GM23338 (cell line): ENCODE measurements around the gene APOL1. TPM values are rescaled to one million over a fixed set of nuclear protein-coding genes. Genes with fewer than 3 reads are reported as not detected.

Experiments used
- ATAC-seq: fragments of 200-7000 bp; cut with Tn5 transposase; 3 replicates; pipeline ENCODE4 v1.9.1; 2020
- DNase-seq: peaks from one replicate; pipeline ENCODE4 v3.0.0-alpha.2; 2015; ENCODE audit warnings: low spot score
- H2AFZ ChIP-seq: fragments of 200-600 bp; sonication (generic); 2 replicates; pipeline ENCODE4 v1.8.0; 2016; ENCODE audit warnings: antibody characterized with exemption, mild to moderate bottlenecking, moderate library complexity
- H3F3A ChIP-seq: fragments of 200-600 bp; sonication (generic); replicated peaks from 2 replicates; pipeline ENCODE4 v1.8.0; 2017; ENCODE audit warnings: antibody characterized with exemption, mixed run types, low read depth
- H3K27ac ChIP-seq: fragments of 200-600 bp; sonication (generic); 2 replicates; pipeline ENCODE4 v1.6.1; 2016; ENCODE audit warnings: low read depth
- H3K27me3 ChIP-seq: fragments of 200-600 bp; sonication (generic); 2 replicates; pipeline ENCODE4 v1.8.0; 2016; ENCODE audit warnings: mild to moderate bottlenecking, mixed run types, moderate library complexity; ENCODE audit not compliant: insufficient read depth
- H3K36me3 ChIP-seq: fragments of 200-600 bp; sonication (generic); 2 replicates; pipeline ENCODE4 v1.8.0; 2016; ENCODE audit warnings: mild to moderate bottlenecking; ENCODE audit not compliant: insufficient read depth
- H3K4me1 ChIP-seq: fragments of 200-600 bp; sonication (generic); 2 replicates; pipeline ENCODE4 v1.8.0; 2016; ENCODE audit warnings: mild to moderate bottlenecking, moderate library complexity; ENCODE audit not compliant: insufficient read depth
- H3K4me2 ChIP-seq: fragments of 200-600 bp; sonication (generic); 2 replicates; pipeline ENCODE4 v1.7.1; 2017; ENCODE audit warnings: mixed run types
- H3K4me3 ChIP-seq: fragments of 200-600 bp; sonication (generic); 2 replicates; pipeline ENCODE4 v1.6.1; 2016; ENCODE audit warnings: mixed run types
- H3K79me2 ChIP-seq: fragments of 200-600 bp; sonication (generic); replicated peaks from 2 replicates; pipeline ENCODE4 v1.8.0; 2017; ENCODE audit warnings: mild to moderate bottlenecking; ENCODE audit not compliant: insufficient read depth
- H3K9me2 ChIP-seq: fragments of 200-600 bp; sonication (generic); 2 replicates; pipeline ENCODE4 v1.8.0; 2017; ENCODE audit not compliant: insufficient read depth
- H4K20me1 ChIP-seq: fragments of 200-600 bp; sonication (generic); replicated peaks from 2 replicates; pipeline ENCODE4 v1.8.0; 2017; ENCODE audit warnings: mild to moderate bottlenecking; ENCODE audit not compliant: insufficient read depth
- H3K27ac Mint-ChIP-seq: 2 replicates; pipeline ENCODE4 v1.8.0; 2020; ENCODE audit warnings: inconsistent platforms, mild to moderate bottlenecking, moderate library complexity, mixed read lengths
- H3K27me3 Mint-ChIP-seq: 3 replicates; pipeline ENCODE4 v1.8.0; 2022; ENCODE audit warnings: low read depth, mild to moderate bottlenecking, moderate library complexity, mixed read lengths, inconsistent platforms; ENCODE audit not compliant: insufficient read depth, poor library complexity
- H3K36me3 Mint-ChIP-seq: 3 replicates; pipeline ENCODE4 v1.8.0; 2021; ENCODE audit warnings: low read depth, mild to moderate bottlenecking, inconsistent platforms, moderate library complexity, mixed read lengths
- H3K4me1 Mint-ChIP-seq: 3 replicates; pipeline ENCODE4 v1.8.0; 2020; ENCODE audit warnings: mild to moderate bottlenecking, inconsistent platforms, mixed read lengths
- H3K4me3 Mint-ChIP-seq: 3 replicates; pipeline ENCODE4 v1.8.0; 2021; ENCODE audit warnings: moderate library complexity, mild to moderate bottlenecking, inconsistent platforms, mixed read lengths
- H3K9me3 Mint-ChIP-seq: 3 replicates; pipeline ENCODE4 v1.8.0; 2020; ENCODE audit warnings: moderate library complexity, mild to moderate bottlenecking, inconsistent platforms, mixed read lengths
- CREB1 ChIP-seq: fragments of 250-450 bp; sonication (Bioruptor Pico); IDR thresholded peaks from 2 replicates; pipeline ENCODE4 v1.5.0; 2020; ENCODE audit warnings: low read depth, mild to moderate bottlenecking, moderate library complexity
- EZH2 ChIP-seq: fragments of 200-600 bp; sonication (generic); IDR thresholded peaks from one replicate; pipeline ENCODE4 v1.8.0; 2017; ENCODE audit warnings: antibody characterized with exemption, mild to moderate bottlenecking, low read depth; ENCODE audit not compliant: unreplicated experiment
- EZH2phosphoT487 ChIP-seq: fragments of 200-600 bp; sonication (generic); IDR thresholded peaks from one replicate; pipeline ENCODE4 v1.8.1; 2018; ENCODE audit warnings: antibody characterized with exemption; ENCODE audit not compliant: unreplicated experiment
- NANOG ChIP-seq: IDR thresholded peaks from 2 replicates; pipeline ENCODE4 v1.6.1; 2016; ENCODE audit warnings: antibody characterized with exemption, borderline replicate concordance
- POLR2AphosphoS5 ChIP-seq: IDR thresholded peaks from 2 replicates; pipeline ENCODE4 v1.6.1; 2016; ENCODE audit warnings: antibody characterized with exemption, low read depth
- REST ChIP-seq: IDR thresholded peaks from one replicate; pipeline ENCODE4 v1.6.1; 2018; ENCODE audit warnings: antibody characterized with exemption; ENCODE audit not compliant: unreplicated experiment
- STAT1 ChIP-seq: IDR thresholded peaks from one replicate; pipeline ENCODE4 v1.6.1; 2016; ENCODE audit warnings: antibody characterized with exemption; ENCODE audit not compliant: unreplicated experiment
- ZNF114 ChIP-seq: fragments of 250-450 bp; sonication (Bioruptor Pico); IDR thresholded peaks from 2 replicates; pipeline ENCODE4 v1.5.0; 2020; ENCODE audit warnings: mild to moderate bottlenecking, moderate library complexity
- ZNF331 ChIP-seq: fragments of 250-450 bp; sonication (Bioruptor Pico); IDR thresholded peaks from 2 replicates; pipeline ENCODE4 v1.5.0; 2020; ENCODE audit warnings: low read depth, mild to moderate bottlenecking, moderate library complexity
- polyA plus RNA-seq: library from polyadenylated mRNA; unstranded; fragments of >200 nt; fragmentation: Nextera tagmentation; extraction: Ambion mirVana; gene quantifications from 2 replicates; pipeline ENCODE4 v1.2.1, GENCODE V29; 2016
- total RNA-seq: library from RNA; depleted of rRNA; stranded (reverse); fragments of >200 nt; shearing (Covaris generic); gene quantifications from 2 replicates; pipeline ENCODE4 v1.2.3, GENCODE V29; 2014
- TF ChIP-seq, protein P1 (sequence below): fragments of 250-450 bp; sonication (Bioruptor Pico); IDR thresholded peaks from 2 replicates; pipeline ENCODE4 v1.5.0; 2020; ENCODE audit warnings: mild to moderate bottlenecking, moderate library complexity
- TF ChIP-seq, protein P2 (sequence below): IDR thresholded peaks from 2 replicates; pipeline ENCODE4 v1.6.1; 2016; ENCODE audit warnings: antibody characterized with exemption

Gene APOL1
- total and polyA plus RNA-seq, 2 experiments from 2014 or later: 0.11 TPM; not detected in 1

DNA sequence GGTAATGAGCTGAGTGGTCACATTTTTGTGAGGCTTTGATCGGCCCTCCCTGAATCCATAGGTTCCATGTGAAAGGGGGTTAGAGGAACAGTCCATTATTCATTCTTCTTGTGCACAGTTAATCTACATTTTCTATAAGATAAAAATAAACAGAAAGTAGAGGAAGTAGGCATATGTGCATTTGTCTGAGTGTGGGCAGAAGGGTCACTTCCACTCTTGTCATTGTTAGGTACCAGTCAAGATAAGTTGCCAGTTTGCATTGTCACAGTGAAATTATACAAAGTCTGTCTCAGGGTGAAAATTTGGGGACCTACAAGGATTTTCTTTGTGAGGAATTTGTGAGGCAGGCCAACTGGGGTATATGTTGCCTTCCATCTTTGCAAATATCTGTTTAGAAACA, 46.7 kb upstream of the APOL1 start:
- ATAC-seq: no peak
- no peak overlapping the region for H3K27ac Mint-ChIP-seq

DNA sequence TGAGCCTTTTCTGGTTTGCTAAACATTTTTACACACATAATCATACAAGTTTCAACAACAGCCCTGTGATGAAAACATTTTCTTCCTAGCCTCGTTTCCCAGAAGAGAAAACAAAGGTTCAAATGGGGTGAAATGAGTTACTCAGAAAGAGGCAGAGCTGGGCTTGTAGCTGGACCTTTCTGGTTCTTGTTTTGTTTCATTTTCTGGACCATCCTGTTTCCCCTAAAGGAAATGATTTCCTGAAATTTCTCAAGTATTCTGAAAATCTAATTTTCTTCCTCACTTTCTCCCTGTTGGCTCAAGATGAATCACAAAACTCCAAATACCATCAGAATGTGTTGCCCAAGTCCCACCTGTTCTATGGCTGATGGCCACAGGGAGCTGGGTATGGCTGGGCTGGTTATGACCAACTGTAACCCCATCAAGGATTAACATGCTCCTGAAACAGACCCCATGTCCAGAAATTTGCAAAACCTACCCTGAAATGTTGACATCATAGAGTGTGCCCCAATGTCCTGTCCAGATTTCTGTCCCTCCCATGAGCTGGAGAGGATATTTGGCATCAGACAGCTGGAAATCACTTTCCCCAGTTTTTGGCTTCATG, 44.7 kb upstream of the APOL1 start:
- Mint-ChIP-seq H3K9me3 (peaks cover 18% of the 10 kb centered on the region), H3K4me3 (no peak overlapping the region), H3K27ac (no peak overlapping the region), H3K4me1 (peaks cover 10% of the 10 kb centered on the region), H3K27me3 (peaks cover 5% of the 10 kb centered on the region), H3K36me3 (0 out of 3 replicates have a peak, but pooled peaks cover 3% of the 10 kb centered on the region)
- Histone ChIP-seq H4K20me1 (no peaks in the 10 kb centered on the region), H3K79me2 (no peaks in the 10 kb centered on the region), H3K4me2 (no peak overlapping the region), H3K27ac (no peak overlapping the region), H3K27me3 (no peaks in the 10 kb centered on the region), H3K4me1 (no peaks in the 10 kb centered on the region), H2AFZ (no peak overlapping the region), H3K9me2 (no peaks in the 10 kb centered on the region), H3K4me3 (no peak overlapping the region), H3K36me3 (no peaks in the 10 kb centered on the region), H3F3A (no peaks in the 10 kb centered on the region)
- no peak for ATAC-seq
- DNase-seq: no peak
- TF ChIP-seq, protein P1, sequence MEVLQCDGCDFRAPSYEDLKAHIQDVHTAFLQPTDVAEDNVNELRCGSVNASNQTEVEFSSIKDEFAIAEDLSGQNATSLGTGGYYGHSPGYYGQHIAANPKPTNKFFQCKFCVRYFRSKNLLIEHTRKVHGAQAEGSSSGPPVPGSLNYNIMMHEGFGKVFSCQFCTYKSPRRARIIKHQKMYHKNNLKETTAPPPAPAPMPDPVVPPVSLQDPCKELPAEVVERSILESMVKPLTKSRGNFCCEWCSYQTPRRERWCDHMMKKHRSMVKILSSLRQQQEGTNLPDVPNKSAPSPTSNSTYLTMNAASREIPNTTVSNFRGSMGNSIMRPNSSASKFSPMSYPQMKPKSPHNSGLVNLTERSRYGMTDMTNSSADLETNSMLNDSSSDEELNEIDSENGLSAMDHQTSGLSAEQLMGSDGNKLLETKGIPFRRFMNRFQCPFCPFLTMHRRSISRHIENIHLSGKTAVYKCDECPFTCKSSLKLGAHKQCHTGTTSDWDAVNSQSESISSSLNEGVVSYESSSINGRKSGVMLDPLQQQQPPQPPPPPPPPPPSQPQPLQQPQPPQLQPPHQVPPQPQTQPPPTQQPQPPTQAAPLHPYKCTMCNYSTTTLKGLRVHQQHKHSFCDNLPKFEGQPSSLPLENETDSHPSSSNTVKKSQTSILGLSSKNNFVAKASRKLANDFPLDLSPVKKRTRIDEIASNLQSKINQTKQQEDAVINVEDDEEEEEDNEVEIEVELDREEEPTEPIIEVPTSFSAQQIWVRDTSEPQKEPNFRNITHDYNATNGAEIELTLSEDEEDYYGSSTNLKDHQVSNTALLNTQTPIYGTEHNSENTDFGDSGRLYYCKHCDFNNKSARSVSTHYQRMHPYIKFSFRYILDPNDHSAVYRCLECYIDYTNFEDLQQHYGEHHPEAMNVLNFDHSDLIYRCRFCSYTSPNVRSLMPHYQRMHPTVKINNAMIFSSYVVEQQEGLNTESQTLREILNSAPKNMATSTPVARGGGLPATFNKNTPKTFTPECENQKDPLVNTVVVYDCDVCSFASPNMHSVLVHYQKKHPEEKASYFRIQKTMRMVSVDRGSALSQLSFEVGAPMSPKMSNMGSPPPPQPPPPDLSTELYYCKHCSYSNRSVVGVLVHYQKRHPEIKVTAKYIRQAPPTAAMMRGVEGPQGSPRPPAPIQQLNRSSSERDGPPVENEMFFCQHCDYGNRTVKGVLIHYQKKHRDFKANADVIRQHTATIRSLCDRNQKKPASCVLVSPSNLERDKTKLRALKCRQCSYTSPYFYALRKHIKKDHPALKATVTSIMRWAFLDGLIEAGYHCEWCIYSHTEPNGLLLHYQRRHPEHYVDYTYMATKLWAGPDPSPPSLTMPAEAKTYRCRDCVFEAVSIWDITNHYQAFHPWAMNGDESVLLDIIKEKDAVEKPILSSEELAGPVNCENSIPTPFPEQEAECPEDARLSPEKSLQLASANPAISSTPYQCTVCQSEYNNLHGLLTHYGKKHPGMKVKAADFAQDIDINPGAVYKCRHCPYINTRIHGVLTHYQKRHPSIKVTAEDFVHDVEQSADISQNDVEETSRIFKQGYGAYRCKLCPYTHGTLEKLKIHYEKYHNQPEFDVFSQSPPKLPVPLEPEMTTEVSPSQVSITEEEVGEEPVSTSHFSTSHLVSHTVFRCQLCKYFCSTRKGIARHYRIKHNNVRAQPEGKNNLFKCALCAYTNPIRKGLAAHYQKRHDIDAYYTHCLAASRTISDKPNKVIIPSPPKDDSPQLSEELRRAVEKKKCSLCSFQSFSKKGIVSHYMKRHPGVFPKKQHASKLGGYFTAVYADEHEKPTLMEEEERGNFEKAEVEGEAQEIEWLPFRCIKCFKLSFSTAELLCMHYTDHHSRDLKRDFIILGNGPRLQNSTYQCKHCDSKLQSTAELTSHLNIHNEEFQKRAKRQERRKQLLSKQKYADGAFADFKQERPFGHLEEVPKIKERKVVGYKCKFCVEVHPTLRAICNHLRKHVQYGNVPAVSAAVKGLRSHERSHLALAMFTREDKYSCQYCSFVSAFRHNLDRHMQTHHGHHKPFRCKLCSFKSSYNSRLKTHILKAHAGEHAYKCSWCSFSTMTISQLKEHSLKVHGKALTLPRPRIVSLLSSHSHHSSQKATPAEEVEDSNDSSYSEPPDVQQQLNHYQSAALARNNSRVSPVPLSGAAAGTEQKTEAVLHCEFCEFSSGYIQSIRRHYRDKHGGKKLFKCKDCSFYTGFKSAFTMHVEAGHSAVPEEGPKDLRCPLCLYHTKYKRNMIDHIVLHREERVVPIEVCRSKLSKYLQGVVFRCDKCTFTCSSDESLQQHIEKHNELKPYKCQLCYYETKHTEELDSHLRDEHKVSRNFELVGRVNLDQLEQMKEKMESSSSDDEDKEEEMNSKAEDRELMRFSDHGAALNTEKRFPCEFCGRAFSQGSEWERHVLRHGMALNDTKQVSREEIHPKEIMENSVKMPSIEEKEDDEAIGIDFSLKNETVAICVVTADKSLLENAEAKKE (CRISPR knock-in tag): no peak

More for the DNA sequence above, 46.7 kb upstream of the APOL1 start:
- Histone ChIP-seq H3K36me3 (no peaks in the 10 kb centered on the region), H3K4me2 (no peak overlapping the region), H2AFZ (0 out of 2 replicates have a peak overlapping the region, but pooled peaks have one; percentile 20), H3K27me3 (no peaks in the 10 kb centered on the region), H3F3A (no peaks in the 10 kb centered on the region), H3K4me3 (no peak overlapping the region), H3K4me1 (no peaks in the 10 kb centered on the region), H3K9me2 (no peaks in the 10 kb centered on the region), H4K20me1 (no peaks in the 10 kb centered on the region), H3K27ac (no peak overlapping the region), H3K79me2 (no peaks in the 10 kb centered on the region)
- Mint-ChIP-seq H3K36me3 (0 out of 3 replicates have a peak, but pooled peaks cover 3% of the 10 kb centered on the region), H3K4me3 (no peak overlapping the region), H3K27me3 (peaks cover 11% of the 10 kb centered on the region), H3K9me3 (peaks cover 18% of the 10 kb centered on the region), H3K4me1 (peaks cover 14% of the 10 kb centered on the region)
- no peak for DNase-seq
- TF ChIP-seq NANOG (no peak), STAT1 (no peak), EZH2 (no peak), ZNF331 (CRISPR knock-in tag) (no peak), CREB1 (CRISPR knock-in tag) (no peak), REST (no peak), ZNF114 (CRISPR knock-in tag) (no peak), POLR2AphosphoS5 (no peak), EZH2phosphoT487 (no peak)
- TF ChIP-seq, protein P2, sequence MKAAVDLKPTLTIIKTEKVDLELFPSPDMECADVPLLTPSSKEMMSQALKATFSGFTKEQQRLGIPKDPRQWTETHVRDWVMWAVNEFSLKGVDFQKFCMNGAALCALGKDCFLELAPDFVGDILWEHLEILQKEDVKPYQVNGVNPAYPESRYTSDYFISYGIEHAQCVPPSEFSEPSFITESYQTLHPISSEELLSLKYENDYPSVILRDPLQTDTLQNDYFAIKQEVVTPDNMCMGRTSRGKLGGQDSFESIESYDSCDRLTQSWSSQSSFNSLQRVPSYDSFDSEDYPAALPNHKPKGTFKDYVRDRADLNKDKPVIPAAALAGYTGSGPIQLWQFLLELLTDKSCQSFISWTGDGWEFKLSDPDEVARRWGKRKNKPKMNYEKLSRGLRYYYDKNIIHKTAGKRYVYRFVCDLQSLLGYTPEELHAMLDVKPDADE: no peak
